SK-N-SH treated with all-trans-retinoic acid at 6 μM for 48 hours (cell line): Measurements from ENCODE around the gene GRK7.

Source experiments
- ARNTL ChIP-seq: fragments of 450-650 bp; formaldehyde crosslinking; IDR thresholded peaks from 2 replicates; pipeline ENCODE4 v1.5.0; 2020; ENCODE audit warnings: low read depth, mild to moderate bottlenecking, moderate library complexity, borderline replicate concordance
- GLIS3 ChIP-seq: fragments of 250-450 bp; sonication (Bioruptor Pico); IDR thresholded peaks from 2 replicates; pipeline ENCODE4 v1.5.0; 2020; ENCODE audit warnings: mild to moderate bottlenecking, moderate library complexity
- ISL1 ChIP-seq: fragments of 250-450 bp; sonication (Bioruptor Pico); IDR thresholded peaks from 2 replicates; pipeline ENCODE4 v2.1.2; 2022; ENCODE audit warnings: mild to moderate bottlenecking, moderate library complexity
- OSR1 ChIP-seq: fragments of 250-450 bp; sonication (Bioruptor Pico); IDR thresholded peaks from 2 replicates; pipeline ENCODE4 v1.8.0; 2022; ENCODE audit warnings: moderate library complexity, mild to moderate bottlenecking, inconsistent platforms
- SNAI2 ChIP-seq: fragments of 250-450 bp; sonication (Bioruptor Pico); IDR thresholded peaks from 2 replicates; pipeline ENCODE4 v1.5.0; 2020; ENCODE audit warnings: mild to moderate bottlenecking, moderate library complexity
- TCF4 ChIP-seq: fragments of 250-450 bp; sonication (Bioruptor Pico); IDR thresholded peaks from 2 replicates; pipeline ENCODE4 v1.8.0; 2021; ENCODE audit warnings: mild to moderate bottlenecking, moderate library complexity, borderline replicate concordance
- TOX ChIP-seq: fragments of 250-450 bp; sonication (Bioruptor Pico); IDR thresholded peaks from 2 replicates; pipeline ENCODE4 v1.8.0; 2021; ENCODE audit warnings: mild to moderate bottlenecking, moderate library complexity, borderline replicate concordance
- ZFP3 ChIP-seq: fragments of 250-450 bp; sonication (Bioruptor Pico); IDR thresholded peaks from 2 replicates; pipeline ENCODE4 v1.5.0; 2020; ENCODE audit warnings: mild to moderate bottlenecking, moderate library complexity
- ZNF565 ChIP-seq: fragments of 450-650 bp; formaldehyde crosslinking; conservative IDR thresholded peaks from 2 replicates; pipeline ENCODE4 v1.5.0; 2020; ENCODE audit warnings: low read depth, mild to moderate bottlenecking, moderate library complexity
- TF ChIP-seq, protein P1 (sequence below): fragments of 250-450 bp; sonication (Bioruptor Pico); IDR thresholded peaks from 2 replicates; pipeline ENCODE4 v1.8.0; 2020; ENCODE audit warnings: mild to moderate bottlenecking, moderate library complexity, borderline replicate concordance
- TF ChIP-seq, protein P2 (sequence below): fragments of 250-450 bp; sonication (Bioruptor Pico); IDR thresholded peaks from 2 replicates; pipeline ENCODE4 v1.8.0; 2021; ENCODE audit warnings: low read depth, mild to moderate bottlenecking, moderate library complexity, borderline replicate concordance
- TF ChIP-seq, protein P3 (sequence below): fragments of 250-450 bp; sonication (Bioruptor Pico); IDR thresholded peaks from 2 replicates; pipeline ENCODE4 v1.5.1; 2021; ENCODE audit warnings: mild to moderate bottlenecking, moderate library complexity
- TF ChIP-seq, protein P4 (sequence below): fragments of 250-450 bp; sonication (Bioruptor Pico); IDR thresholded peaks from 2 replicates; pipeline ENCODE4 v1.5.1; 2020; ENCODE audit warnings: low read depth, mild to moderate bottlenecking, moderate library complexity
- TF ChIP-seq, protein P5 (sequence below): fragments of 250-450 bp; sonication (Bioruptor Pico); IDR thresholded peaks from 2 replicates; pipeline ENCODE4 v1.5.0; 2020; ENCODE audit warnings: mild to moderate bottlenecking, moderate library complexity

DNA sequence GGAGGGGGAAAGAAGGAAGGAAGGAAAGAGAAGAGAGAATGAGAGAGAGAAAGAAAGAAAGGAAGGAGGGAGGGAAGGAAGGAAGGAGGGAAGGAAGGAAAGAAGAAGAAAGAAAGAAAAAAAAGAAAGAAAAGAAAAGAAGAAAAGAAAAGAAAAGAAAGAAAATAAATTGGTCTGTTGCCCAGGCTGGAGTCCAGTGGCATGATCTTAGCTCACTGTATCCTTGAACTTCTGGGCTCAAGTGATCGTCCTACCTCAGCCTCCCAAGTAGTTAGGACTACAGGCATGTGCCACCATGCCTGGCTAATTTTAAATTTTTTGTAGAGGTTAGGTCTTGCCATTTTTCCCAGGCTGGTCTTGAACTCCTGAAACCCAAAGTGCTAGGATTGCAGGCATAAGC is 36.7 kb upstream of the GRK7 start:
- no peak for TF ChIP-seq TCF4
- TF ChIP-seq GLIS3 (CRISPR knock-in tag): no peak
- TF ChIP-seq, protein P1, sequence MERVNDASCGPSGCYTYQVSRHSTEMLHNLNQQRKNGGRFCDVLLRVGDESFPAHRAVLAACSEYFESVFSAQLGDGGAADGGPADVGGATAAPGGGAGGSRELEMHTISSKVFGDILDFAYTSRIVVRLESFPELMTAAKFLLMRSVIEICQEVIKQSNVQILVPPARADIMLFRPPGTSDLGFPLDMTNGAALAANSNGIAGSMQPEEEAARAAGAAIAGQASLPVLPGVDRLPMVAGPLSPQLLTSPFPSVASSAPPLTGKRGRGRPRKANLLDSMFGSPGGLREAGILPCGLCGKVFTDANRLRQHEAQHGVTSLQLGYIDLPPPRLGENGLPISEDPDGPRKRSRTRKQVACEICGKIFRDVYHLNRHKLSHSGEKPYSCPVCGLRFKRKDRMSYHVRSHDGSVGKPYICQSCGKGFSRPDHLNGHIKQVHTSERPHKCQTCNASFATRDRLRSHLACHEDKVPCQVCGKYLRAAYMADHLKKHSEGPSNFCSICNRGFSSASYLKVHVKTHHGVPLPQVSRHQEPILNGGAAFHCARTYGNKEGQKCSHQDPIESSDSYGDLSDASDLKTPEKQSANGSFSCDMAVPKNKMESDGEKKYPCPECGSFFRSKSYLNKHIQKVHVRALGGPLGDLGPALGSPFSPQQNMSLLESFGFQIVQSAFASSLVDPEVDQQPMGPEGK: no peak
- TF ChIP-seq, protein P2, sequence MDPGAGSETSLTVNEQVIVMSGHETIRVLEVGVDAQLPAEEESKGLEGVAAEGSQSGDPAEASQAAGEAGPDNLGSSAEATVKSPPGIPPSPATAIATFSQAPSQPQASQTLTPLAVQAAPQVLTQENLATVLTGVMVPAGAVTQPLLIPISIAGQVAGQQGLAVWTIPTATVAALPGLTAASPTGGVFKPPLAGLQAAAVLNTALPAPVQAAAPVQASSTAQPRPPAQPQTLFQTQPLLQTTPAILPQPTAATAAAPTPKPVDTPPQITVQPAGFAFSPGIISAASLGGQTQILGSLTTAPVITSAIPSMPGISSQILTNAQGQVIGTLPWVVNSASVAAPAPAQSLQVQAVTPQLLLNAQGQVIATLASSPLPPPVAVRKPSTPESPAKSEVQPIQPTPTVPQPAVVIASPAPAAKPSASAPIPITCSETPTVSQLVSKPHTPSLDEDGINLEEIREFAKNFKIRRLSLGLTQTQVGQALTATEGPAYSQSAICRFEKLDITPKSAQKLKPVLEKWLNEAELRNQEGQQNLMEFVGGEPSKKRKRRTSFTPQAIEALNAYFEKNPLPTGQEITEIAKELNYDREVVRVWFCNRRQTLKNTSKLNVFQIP (CRISPR knock-in tag): no peak
- TF ChIP-seq, protein P3, sequence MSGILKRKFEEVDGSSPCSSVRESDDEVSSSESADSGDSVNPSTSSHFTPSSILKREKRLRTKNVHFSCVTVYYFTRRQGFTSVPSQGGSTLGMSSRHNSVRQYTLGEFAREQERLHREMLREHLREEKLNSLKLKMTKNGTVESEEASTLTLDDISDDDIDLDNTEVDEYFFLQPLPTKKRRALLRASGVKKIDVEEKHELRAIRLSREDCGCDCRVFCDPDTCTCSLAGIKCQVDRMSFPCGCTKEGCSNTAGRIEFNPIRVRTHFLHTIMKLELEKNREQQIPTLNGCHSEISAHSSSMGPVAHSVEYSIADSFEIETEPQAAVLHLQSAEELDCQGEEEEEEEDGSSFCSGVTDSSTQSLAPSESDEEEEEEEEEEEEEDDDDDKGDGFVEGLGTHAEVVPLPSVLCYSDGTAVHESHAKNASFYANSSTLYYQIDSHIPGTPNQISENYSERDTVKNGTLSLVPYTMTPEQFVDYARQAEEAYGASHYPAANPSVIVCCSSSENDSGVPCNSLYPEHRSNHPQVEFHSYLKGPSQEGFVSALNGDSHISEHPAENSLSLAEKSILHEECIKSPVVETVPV (CRISPR knock-in tag): no peak
- no peak for TF ChIP-seq OSR1 (CRISPR knock-in tag)
- no peak for TF ChIP-seq ISL1
- no peak for TF ChIP-seq ZNF565 (CRISPR knock-in tag)
- no peak for TF ChIP-seq ZFP3
- TF ChIP-seq, protein P4, sequence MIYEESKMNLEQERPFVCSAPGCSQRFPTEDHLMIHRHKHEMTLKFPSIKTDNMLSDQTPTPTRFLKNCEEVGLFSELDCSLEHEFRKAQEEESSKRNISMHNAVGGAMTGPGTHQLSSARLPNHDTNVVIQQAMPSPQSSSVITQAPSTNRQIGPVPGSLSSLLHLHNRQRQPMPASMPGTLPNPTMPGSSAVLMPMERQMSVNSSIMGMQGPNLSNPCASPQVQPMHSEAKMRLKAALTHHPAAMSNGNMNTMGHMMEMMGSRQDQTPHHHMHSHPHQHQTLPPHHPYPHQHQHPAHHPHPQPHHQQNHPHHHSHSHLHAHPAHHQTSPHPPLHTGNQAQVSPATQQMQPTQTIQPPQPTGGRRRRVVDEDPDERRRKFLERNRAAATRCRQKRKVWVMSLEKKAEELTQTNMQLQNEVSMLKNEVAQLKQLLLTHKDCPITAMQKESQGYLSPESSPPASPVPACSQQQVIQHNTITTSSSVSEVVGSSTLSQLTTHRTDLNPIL (CRISPR knock-in tag): no peak
- no peak for TF ChIP-seq TOX
- TF ChIP-seq, protein P5, sequence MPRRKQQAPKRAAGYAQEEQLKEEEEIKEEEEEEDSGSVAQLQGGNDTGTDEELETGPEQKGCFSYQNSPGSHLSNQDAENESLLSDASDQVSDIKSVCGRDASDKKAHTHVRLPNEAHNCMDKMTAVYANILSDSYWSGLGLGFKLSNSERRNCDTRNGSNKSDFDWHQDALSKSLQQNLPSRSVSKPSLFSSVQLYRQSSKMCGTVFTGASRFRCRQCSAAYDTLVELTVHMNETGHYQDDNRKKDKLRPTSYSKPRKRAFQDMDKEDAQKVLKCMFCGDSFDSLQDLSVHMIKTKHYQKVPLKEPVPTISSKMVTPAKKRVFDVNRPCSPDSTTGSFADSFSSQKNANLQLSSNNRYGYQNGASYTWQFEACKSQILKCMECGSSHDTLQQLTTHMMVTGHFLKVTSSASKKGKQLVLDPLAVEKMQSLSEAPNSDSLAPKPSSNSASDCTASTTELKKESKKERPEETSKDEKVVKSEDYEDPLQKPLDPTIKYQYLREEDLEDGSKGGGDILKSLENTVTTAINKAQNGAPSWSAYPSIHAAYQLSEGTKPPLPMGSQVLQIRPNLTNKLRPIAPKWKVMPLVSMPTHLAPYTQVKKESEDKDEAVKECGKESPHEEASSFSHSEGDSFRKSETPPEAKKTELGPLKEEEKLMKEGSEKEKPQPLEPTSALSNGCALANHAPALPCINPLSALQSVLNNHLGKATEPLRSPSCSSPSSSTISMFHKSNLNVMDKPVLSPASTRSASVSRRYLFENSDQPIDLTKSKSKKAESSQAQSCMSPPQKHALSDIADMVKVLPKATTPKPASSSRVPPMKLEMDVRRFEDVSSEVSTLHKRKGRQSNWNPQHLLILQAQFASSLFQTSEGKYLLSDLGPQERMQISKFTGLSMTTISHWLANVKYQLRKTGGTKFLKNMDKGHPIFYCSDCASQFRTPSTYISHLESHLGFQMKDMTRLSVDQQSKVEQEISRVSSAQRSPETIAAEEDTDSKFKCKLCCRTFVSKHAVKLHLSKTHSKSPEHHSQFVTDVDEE (CRISPR knock-in tag): no peak
- TF ChIP-seq ARNTL (CRISPR knock-in tag): no peak
- no peak for TF ChIP-seq SNAI2 (CRISPR knock-in tag)
